HG02610 (cell line): ENCODE data around the gene FGF21.
"Not testable (repeated sequence)": the region's sequence is repeated elsewhere in the genome, so short reads cannot be mapped to it uniquely, and the experiment has no call there.

Experiments used
- ATAC-seq: cut with Tn5 transposase; IDR thresholded peaks from one replicate; pipeline ENCODE4 v1.9.1; 2021; ENCODE audit warnings: mild to moderate bottlenecking, moderate library complexity; ENCODE audit not compliant: unreplicated experiment

The FGF21 gene

GRCh38 chr19:48755084-48755641, at the start of gene FGF21:
TSS of gene FGF21 (plus strand) at chr19:48755524. CDS start at chr19:48756237, 713 bp downstream.
- ATAC-seq = no peak

GRCh38 chr19:48708471-48708870, 46.9 kb upstream of the FGF21 start:
- no peak for ATAC-seq

- ATAC-seq = no peak
These were observed 44.1 kb upstream of the FGF21 start for GRCh38 chr19:48711106-48711662.

DNA sequence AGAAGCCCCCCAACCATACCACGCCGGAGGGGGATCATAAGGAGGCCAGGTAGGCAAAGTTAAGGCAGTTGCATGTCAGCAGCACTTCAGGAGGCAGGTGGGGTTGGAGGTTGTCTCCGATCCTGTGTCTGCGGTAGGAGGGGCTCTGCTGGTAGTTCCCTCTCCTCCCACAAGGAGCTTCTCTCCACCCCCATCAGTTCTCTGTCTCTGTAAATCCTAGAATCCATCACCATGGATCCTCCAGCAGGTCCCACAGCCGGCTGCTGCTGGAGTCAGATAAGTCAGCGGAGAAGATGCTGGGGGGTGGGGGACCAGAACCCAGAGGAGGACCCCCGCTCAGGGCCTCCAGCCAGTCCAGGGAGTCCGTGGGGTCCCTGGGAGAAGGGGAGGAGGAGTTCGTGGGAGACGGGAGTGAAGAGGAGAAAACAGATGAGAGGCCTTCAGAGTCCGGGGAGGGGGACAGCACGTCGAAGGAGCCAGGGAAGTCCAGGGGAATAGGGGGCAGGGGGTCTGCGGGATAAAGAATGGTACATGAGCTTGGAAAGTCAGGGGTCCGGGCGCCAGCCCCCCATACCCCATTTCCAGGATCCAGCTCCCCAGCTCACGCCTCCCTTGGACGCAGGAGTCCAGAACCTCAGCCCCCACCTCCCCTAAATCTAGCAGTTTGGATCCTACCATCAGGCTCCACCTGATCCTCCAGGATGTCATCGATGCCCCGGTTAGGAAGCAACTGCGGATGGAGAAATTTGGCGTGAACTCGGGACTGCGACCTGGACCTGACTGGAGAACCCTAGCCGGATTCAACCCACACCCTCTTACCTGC, 42.1 kb upstream of the FGF21 start:
- no peak for ATAC-seq

DNA sequence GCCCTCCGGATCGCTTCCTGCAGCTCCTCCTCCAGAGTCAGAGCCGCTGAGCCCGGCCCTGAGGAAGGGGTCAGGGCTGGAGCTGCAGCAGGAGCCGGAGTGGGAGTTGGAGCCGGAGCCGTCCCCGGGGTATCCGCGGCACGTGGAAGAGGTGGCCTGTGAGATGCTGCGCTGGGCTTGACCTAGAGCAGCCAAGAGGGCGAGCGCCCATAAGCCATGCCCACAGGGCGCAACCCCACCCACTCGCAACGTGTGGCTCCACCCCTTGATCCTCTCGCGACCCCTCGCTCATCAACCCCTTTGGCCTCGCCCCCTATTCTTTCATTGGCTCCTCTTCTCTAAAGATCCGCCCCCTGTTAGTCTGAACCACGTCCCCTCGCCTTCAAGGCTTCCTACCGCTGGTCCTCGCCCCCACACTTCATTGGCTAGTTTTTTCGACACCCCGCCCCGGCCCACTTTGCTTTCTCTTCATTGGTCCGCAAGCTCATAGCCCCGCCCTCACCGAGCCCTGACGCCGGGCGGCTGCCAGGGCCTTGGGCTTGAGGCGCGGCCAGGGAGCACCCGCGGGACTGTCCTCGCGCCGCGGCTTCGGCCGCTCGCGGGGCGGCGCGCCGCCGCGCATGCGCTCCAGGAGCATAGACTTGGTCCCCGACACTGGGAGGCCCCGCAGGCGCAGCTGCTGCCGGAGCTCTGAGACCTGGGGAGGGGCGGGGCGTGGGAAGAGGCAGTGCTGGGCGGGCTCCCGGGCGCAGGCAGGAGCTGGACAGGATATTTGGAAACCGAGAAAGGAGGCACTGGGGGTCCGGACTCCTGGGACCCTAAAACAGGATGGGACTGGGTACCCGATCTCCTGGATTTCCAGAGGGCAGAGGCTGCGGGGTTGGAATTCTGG, 41.2 kb upstream of the FGF21 start:
- ATAC-seq = peak; percentile 90

- ATAC-seq = no peak
These were observed 40.3 kb upstream of the FGF21 start for GRCh38 chr19:48714759-48715675.

DNA sequence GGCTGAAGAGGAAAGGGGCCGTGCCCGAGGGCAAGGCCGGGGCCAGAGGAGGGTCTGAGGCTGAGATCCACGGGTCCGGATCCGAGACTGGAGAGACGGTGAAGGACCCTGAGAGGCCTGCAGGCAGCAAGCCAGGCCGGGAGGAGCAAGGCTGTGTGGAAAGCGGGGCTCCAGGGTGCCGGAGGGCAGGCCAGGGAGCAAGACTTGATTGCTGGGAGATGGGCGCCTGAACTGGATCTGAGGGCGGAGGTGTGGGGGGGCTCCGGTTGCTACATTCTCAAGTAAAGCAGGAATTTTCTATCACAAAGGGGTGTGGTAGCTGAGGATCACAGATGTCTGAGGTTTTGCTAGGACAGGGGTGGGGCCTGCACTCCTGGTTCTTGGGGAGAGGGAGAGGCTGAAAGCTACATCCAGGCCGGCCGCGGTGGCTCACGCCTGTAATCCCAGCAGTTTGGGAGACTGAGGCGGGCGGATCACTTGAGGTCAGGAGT, 39.6 kb upstream of the FGF21 start:
- no peak for ATAC-seq

DNA sequence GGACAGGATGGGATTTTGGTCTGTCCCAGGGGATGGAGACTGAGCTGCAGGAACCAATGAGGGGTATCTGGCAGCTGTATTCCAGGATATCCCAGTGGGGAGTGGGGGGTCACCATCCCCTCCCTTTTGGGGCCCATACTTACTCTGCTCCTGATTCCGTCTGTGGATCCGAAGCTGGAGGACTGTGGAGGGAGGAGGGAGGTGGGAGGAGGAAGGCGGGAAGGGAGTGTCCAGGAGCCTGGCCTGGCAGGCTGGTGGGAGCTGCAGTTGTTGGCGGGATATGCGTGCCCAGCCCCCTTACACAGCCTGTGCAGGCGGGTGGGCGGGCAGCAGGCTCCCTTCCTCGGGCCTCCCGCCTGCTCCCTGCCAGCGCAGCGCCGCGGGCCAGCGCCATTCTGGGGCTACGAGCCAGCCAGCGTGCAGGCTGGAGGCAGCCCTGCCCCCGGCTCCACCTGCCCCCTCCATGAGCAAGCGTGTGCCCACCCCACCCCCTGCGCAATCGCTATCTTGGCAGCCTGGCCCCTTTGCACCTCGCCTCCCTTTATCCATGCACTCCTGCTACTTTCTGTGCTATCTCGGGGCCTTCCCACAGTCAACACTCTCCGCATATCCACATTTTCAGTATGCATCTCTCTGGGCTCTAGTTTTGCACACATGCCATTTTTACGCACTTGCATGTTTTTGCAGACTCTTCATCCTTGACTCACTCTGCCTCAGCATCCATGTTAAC, 38.6 kb upstream of the FGF21 start:
- no peak for ATAC-seq

DNA sequence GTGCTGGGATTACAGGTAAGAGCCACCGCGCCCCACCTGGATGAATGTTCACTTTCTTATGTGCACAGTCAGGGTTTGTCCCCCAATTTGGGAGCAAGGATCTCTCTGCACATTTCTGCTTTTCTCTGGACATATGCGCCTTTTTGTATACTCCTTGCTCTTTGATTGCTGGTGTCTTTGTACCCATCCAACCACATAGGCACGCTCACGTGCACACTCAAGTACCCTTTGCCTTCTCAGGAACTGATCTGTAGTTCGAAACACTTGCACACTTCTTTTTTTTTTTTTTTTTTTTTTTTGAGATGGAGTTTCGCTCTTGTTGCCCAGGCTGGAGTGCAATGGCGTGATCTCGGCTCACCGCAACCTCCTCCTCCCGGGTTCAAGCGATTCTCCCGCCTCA, 37.2 kb upstream of the FGF21 start:
- not testable (repeated sequence) for ATAC-seq

- no peak for ATAC-seq
These were observed 36.6 kb upstream of the FGF21 start for GRCh38 chr19:48718711-48719231.

GRCh38 chr19:48719263-48720171, 35.8 kb upstream of the FGF21 start, which contains the start of gene MAMSTR:
TSS of gene MAMSTR (minus strand) at chr19:48719725. CDS start at chr19:48719031, 694 bp downstream.
- ATAC-seq = no peak

DNA sequence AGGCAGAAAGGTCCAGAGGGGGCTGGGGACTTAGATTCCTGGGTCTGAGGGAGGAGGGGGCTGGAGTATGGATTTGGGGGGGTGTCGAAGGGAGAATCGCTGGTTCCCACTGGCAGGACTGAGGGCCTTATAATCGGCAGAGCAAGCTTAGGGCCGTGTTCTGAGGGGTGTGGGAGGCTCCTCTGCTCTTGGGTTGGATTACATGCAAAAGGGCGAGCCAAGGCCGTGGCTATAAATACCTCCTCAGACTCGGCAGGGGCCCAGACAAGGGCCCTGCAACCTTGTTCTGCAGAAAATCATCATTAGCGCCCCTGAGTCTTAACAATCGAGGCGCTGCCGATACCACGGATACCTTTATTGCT, 35.1 kb upstream of the FGF21 start:
- ATAC-seq = peak; percentile 9

DNA sequence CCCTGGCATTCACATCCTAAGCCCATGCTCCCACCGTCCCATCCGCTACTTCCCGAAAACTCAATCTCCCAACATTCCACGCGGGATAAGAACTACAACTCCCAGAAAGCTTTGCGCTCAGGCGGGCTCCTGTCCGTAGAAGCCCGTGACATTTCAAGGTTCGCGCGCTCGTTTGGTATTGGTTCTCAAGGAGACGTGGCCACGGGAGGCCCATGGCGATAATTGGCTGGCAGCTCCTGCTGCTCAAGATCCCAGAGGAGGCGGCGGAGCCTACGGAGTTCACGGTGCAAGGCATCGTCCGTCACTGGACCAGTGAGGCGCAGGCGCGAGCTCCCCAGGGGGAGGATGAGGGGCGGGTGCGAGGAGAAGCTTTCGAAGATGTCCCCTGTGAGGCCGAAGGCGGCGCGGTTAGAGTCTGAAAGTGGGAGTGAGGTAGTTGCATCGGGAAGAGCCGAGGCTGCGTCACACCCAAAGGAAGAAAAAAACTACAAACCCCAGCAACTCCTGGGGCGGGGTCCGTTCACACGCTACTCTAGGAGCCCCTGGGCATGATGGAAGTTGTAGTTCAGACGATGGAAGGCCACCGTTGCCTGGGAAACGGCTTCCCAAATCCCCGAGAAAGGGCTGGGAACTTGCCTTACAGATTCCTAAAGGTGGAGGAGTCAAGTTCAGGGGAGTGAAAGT, 34.6 kb upstream of the FGF21 start:
- ATAC-seq = peak; percentile 76

DNA sequence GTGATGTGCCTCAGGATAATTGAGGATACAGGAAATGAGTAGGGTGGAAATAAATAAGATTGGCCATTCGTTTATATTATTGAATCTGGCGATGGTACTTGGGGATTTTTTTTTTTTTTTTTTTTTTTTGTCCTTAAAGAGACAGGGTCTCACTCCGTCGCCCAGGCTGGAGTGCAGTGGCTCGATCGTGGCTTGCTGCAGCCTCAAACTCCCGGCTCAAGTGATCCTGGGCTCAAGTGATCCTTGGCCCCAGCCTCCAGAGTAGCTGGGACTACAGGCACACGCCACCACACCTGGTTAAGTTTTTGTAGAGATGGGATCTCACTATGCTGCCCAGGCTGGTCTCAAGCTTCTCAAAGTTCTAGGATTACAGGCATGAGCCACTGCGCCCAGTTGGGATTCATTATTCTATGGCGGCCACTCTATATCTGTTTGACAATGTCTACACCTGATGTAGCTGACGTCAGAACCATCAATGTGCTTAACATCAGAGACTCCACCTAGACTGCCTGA, 33.1 kb upstream of the FGF21 start:
- no peak for ATAC-seq

- ATAC-seq = no peak
These were observed 30.2 kb upstream of the FGF21 start for GRCh38 chr19:48724796-48725753.

- ATAC-seq = no peak
These were observed 28.8 kb upstream of the FGF21 start for GRCh38 chr19:48726556-48726955.
